Measurements from ENCODE around the gene PRKG1. TPM values are rescaled to one million over a fixed set of nuclear protein-coding genes. Genes with fewer than 3 reads are reported as not detected.

The PRKG1 gene
- total RNA-seq, 1 experiment from 2014 or later, result 10.4 TPM

GRCh38 chr10:51747216-51747615 lies 672.9 kb downstream of the PRKG1 start:
- H4K91ac ChIP-seq (ENCODE audit: insufficient read length, low read depth, low read length), result no peak overlapping the region
- Mint-ChIP-seq H3K4me3 (no peak overlapping the region), H3K4me1 (peaks cover 6 to 12% of the 10 kb centered on the region in 2 experiments), H3K27me3 (ENCODE audit: low read depth) (no peaks in the 10 kb centered on the region), H3K36me3 (ENCODE audit: insufficient read depth in 1 of 3, low read depth in 3 of 3) (no peaks in the 10 kb centered on the region), H3K9me3 (no peaks in the 10 kb centered on the region), H3K27ac (peak overlapping the region in 1 of 3 experiments; percentile 6; a peak in 1 of 7 replicates)
- no peak for TF ChIP-seq CTCF (conservative IDR thresholded peaks at IDR 0.05)
- H2AFZ ChIP-seq (ENCODE audit: low read length), result no peak overlapping the region
- no peak overlapping the region for H3K18ac ChIP-seq (ENCODE audit: insufficient read length, low read depth, low read length)
- no peak overlapping the region for H3K56ac ChIP-seq (ENCODE audit: insufficient read length, low read depth, low read length)
- H2BK20ac ChIP-seq (ENCODE audit: low read depth, low read length, poor library complexity, severe bottlenecking), result no peak overlapping the region
- DNase-seq, result no peak
- H3K4me1 ChIP-seq (ENCODE audit: insufficient read depth, low read length), result peaks cover 4% of the 10 kb centered on the region; the same call in 1 of the 2 replicates
- H3K79me2 ChIP-seq (ENCODE audit: insufficient read depth, low read length), result no peaks in the 10 kb centered on the region; the same call in 1 of the 2 replicates
- no peak overlapping the region for H2BK12ac ChIP-seq (ENCODE audit: insufficient read length, low read depth, low read length)
- H3K27ac ChIP-seq (ENCODE audit: insufficient read length, low read depth, low read length), result no peak overlapping the region
- H3K9me3 ChIP-seq (ENCODE audit: control insufficient read depth, low read depth, low read length), result no peaks in the 10 kb centered on the region
- H2AK5ac ChIP-seq (ENCODE audit: insufficient read length, low read length), result no peak overlapping the region
- no peak overlapping the region for H4K5ac ChIP-seq (ENCODE audit: insufficient read length, low read depth, low read length)
- H3K14ac ChIP-seq (ENCODE audit: insufficient read depth, low read length), result no peak overlapping the region
- no peak overlapping the region; the same call in 1 of the 2 replicates for H2BK15ac ChIP-seq (ENCODE audit: low read depth, low read length)
- no peaks in the 10 kb centered on the region for H3K27me3 ChIP-seq (ENCODE audit: insufficient read depth, low read length)
- H3K23ac ChIP-seq (ENCODE audit: insufficient read length, low read depth, low read length), result no peak overlapping the region
- no peak overlapping the region for H4K8ac ChIP-seq (replicated peaks; ENCODE audit: insufficient read length, low read depth, low read length)
- H2BK120ac ChIP-seq (ENCODE audit: low read depth, low read length, poor library complexity, severe bottlenecking), result no peak overlapping the region
- no peaks in the 10 kb centered on the region for H4K20me1 ChIP-seq (ENCODE audit: control insufficient read depth, insufficient read depth, insufficient read length)
- H3T11ph ChIP-seq (ENCODE audit: low read length), result no peak overlapping the region
- H3K9ac ChIP-seq (ENCODE audit: extremely low read depth, insufficient read length, low read length), result no peak overlapping the region
- no peaks in the 10 kb centered on the region for H3K23me2 ChIP-seq (ENCODE audit: insufficient read length, low read depth, low read length, poor library complexity, severe bottlenecking)
- H2BK5ac ChIP-seq (ENCODE audit: insufficient read length, low read length), result no peak overlapping the region
- no peaks in the 10 kb centered on the region for H3K79me1 ChIP-seq (ENCODE audit: insufficient read depth, low read depth, low read length, poor library complexity, severe bottlenecking)
- H3K4me2 ChIP-seq (ENCODE audit: insufficient read depth, insufficient read length, low read length), result no peak overlapping the region
- no peak overlapping the region for H3K4ac ChIP-seq (ENCODE audit: low read depth, low read length)
- no CpG with 5 or more reads among the region's 1 CpG for WGBS (ENCODE audit: extremely low coverage, insufficient read length, low lambda C conversion rate)

All from H9 (cell line).